HG03354 (cell line): ENCODE measurements around the gene EDA2R.

Experiments used
- ATAC-seq: cut with Tn5 transposase; IDR thresholded peaks from one replicate; pipeline ENCODE4 v1.9.1; 2021; ENCODE audit warnings: mild to moderate bottlenecking; ENCODE audit not compliant: unreplicated experiment, poor library complexity, severe bottlenecking

The EDA2R gene

DNA sequence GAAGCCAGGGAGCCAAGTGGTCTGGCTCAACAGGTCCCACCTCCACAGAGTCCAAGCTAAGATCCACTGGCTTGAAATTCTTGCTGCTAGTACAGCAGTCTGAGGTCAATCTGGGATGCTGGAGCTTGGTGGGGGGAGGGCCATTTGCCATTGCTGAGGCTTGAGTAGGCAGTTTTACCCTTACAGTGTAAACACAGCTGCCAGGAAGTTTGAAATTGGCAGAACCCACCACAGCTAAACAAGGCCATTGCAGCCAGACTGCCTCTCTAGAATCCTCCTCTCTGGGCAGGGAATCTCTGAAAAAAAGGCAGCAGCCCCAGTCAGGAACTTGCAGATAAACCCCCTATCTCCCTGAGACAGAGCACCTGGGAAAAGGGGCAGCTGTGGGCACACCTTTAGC lies 84.9 kb downstream of the EDA2R start:
- no peak for ATAC-seq

DNA sequence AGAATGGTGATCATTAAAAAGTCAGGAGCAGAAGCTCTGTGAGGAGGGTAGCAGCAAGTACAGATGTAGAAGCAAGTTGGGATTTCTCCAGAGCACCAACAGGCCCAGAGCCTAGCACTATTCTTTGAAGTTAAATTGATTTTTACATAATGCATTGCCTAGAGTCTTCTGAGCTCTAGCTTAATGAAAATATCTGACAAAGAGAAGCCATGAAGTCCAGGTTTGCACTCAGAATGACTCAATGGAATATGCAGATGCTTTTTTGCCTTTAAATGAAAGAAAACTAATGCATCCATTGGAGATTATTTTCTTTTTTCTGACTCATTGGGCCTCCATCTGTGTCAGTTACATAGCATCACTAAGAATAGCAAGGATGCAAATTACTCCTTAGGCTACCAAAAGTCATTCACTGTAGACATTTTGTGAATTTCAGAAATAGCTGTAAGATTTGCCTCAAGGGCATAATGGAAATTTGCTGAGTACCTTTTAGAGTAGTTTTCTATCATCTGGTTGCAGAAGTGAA lies 91.0 kb downstream of the EDA2R start:
- ATAC-seq: no peak
